OCI-M2 (cell line): ENCODE data around the gene CXCL16.

Experiments
- DNase-seq: peaks from one replicate; lab custom pipeline; 2025; ENCODE audit not compliant: unreplicated experiment; lab: John Stamatoyannopoulos, UW

The CXCL16 gene

GRCh38 chr17:4751932-4752331, 12.2 kb upstream of the CXCL16 start:
- DNase-seq = no peak

GRCh38 chr17:4750606-4751005, 10.9 kb upstream of the CXCL16 start:
- no peak for DNase-seq

DNA sequence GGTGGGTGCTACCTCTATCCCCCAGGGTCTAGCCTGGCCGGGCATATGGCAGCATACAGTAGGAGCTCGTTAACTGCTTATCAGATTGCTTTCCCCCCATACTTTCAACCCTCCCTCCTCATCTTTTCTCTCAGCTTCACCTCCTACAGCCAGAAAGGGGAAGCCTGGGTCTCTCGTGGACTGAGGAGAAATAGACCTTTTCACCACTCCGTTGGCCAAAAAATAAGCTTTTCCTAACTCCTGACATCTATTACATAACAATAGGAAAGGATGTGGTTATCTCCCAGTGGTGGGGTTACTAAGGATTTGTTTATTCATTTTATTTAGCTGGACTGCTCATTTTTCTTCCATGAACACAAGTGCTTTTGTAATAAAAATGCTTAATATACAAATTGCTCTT, 9.0 kb upstream of the CXCL16 start:
- DNase-seq = no peak

GRCh38 chr17:4747847-4748246, 8.1 kb upstream of the CXCL16 start:
- no peak for DNase-seq

DNA sequence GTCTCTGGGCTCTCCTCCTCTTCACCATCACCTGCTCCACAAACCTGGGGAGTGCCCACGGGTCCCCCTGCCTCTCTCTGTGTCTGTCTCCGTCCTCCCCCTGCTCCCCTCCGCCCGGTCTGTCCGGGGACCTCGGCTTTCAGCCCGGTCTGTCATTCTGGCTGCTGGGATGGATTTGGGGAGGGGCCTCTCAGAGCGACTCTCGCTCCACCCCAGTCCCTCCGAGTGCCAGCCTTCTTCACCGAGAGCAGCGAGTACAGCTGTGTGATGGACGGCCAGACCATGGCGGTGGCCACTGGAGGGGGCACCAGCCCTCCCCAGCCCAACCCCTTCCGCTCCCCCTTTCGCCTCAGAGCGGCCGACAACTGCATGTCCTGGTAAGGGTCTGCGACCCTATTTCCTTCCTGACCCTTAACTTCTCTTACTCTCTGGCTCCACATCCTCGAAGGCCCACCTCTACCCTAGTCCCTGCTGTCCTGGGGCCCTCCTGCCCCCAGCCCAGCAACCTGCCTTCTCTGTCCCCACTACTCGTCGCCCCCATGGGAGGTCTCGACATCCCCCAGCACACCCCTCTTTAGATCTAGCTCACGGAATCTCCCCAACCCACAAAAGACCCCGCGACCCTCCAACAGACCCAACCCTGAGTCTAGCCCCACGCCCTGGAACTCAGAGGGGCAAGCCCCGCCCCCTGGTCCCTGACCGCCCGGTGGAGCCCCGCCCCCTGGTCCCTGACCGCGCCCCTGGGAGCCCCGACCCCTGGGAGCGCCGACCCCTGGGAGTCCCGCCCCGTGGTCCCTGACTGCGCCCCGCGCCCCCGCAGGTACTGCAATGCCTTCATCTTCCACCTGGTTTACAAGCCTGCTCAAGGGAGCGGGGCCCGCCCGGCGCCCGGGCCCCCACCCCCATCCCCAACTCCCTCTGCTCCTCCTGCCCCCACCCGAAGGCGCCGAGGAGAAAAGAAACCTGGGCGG, 5.6 kb upstream of the CXCL16 start:
- no peak for DNase-seq

- no peak for DNase-seq
Measured at GRCh38 chr17:4743898-4744297, 4.2 kb upstream of the CXCL16 start.

- no peak for DNase-seq
Measured at GRCh38 chr17:4743216-4743615, 3.5 kb upstream of the CXCL16 start.

DNA sequence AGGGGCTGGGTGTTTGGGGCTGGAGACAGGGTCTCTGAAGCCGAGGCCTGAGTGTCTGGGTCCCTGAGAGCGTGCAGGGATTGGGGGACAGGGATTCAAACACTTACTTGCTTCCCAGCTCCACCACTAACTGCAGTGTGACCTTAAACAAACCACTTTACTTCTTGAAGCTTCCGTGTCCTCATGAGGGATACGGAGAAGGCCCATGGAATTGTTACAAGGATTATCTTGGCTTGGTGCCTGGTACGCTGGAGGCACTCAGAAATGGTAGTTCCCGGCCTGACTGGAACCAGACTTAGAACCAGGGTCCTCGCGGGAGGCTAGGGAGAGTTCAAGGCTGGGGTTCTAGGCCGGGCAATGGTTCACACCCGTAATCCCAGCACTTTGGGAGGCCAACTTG, 2.9 kb upstream of the CXCL16 start:
- no peak for DNase-seq

DNA sequence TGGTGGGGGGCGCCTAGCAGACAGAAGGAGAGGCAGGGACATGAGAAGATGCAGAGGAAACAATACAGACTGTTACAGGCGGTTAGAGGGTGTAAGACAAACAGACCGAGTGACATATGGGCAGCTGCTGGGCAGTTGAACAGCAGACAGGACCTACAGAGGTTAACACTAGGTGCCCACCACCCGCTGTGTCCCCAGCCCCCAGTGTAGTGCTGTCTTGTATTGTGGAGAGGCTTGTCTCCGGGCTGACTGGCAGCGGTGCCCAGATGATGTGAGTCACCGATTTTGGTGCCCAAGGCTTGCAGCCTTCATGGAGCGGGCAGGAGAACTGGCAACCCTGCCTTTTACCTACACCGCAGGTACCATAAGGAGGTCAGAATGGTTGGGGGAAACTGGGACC, 2.4 kb upstream of the CXCL16 start:
- no peak for DNase-seq

- no peak for DNase-seq
Measured at GRCh38 chr17:4741544-4741943, 1.8 kb upstream of the CXCL16 start.

- DNase-seq = no peak
Measured at GRCh38 chr17:4740584-4740983, 856 bp upstream of the CXCL16 start.

GRCh38 chr17:4740025-4740351, 260 bp upstream of the CXCL16 start:
- DNase-seq = no peak

- no peak for DNase-seq
Measured at GRCh38 chr17:4738136-4739121, 1.3 kb downstream of the CXCL16 start.

DNA sequence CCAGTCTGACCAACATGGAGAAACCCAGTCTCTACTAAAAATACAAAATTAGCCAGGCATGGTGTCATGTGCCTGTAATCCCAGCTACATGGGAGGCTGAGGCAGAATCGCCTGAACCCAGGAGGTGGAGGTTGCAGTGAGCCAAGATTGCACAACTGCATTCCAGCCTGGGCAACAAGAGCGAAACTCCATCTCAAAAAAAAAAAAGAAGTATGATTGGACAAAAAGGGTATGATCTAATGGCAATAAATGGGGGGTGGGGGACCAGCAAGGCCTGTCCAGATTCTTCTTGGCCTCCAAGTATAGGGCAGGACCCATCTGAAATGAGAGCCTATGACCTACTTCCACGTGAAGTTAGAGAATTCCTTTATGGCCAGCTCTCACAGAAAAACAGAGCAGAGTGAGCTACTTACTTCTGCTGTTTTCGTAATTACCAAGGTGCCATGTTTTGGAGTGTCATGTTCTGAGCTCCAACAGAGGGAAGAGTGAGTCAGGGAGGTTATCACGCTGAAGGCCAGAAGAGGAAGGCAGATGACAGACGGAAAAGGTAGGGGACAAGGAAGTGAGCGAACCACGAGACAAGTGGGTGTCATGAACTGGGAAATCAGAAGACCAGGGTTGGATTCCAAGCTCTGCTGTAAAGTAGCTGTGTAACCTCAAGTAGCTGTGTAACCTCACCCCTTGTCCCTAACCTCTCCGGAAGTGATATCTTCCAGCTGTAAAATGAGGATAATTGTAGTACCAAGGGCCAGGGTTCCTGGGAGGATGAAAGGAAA, 3.7 kb downstream of the CXCL16 start:
- DNase-seq = no peak

- DNase-seq = no peak
Measured at GRCh38 chr17:4734857-4735475, 4.8 kb downstream of the CXCL16 start.

- no peak for DNase-seq
Measured at GRCh38 chr17:4733073-4733531, 6.6 kb downstream of the CXCL16 start.

GRCh38 chr17:4728124-4728523, 11.6 kb downstream of the CXCL16 start:
- no peak for DNase-seq

DNA sequence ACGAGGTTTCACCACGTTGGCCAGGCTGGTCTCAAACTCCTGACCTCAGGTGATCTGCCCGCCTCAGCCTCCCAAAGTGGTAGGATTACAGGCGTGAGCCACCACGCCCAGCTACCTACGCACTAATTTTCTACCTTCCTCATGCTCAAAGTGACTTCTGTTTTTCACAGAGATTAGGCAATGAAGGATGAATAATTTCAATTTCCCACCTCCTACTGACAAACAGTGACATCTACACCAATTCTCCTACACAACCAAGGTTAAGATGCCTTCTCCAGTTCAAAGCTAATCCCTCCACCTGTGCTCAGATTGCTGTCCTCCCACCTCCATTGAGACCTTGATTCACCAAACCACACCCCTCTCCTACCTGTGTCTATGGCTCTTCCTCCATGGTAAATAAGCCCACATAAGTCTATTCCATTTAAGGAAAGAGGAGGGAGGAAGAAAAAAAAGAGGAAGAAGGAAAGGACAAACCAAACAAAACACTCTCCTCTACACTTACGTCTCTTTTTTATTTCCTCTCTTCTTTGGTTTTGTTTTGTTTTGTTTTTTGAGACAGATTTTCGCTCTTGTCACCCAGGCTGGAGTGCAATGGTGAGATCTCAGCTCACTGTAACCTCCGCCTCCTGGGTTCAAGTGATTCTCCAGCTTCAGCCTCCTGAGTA, 13.9 kb downstream of the CXCL16 start:
- no peak for DNase-seq

- no peak for DNase-seq
Measured at GRCh38 chr17:4724650-4725049, 15.1 kb downstream of the CXCL16 start.

DNA sequence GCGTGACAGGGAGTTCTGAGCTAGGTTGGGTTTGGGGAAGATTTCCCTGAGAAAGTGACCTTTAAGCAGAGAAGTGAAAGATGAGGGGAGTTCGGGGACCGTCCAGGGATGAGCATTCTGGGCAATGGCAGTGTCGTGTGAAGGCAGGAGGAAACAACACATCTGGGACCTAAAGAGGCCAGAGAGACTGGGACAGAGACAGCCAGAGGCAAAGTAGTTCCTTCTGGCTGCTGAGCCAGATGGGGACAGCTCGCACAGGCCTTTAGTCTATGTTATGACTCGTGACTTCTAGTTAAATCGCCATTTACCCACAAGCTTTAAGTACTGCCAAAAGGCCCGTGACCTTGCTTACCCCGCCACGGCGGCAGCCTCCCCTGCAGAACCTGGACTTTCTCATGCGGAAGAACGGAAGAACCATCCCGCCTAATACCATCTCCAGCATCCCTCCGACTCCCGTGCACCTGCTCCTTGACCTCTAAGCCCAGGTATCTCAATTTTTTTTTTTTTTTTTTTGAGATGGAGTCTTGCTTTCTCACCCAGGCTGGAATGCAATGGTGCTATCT, 17.0 kb downstream of the CXCL16 start:
- DNase-seq = no peak
